ENCODE measurements around the gene ACTG2.

- TF ChIP-seq POLR2AphosphoS5 (IDR thresholded peaks at IDR 0.05) = no peak
- no peak for TF ChIP-seq POLR2A (IDR thresholded peaks at IDR 0.05)
- no peak for TF ChIP-seq CTCF (IDR thresholded peaks at IDR 0.05)
These were observed 15.6 kb upstream of the ACTG2 start for GRCh38 chr2:73877071-73877802.
